Measurements from ENCODE around the gene CAMK2G.
A peak's percentile ranks its signal among the peaks of the same experiment; 100 is the strongest.

Gene CAMK2G

DNA sequence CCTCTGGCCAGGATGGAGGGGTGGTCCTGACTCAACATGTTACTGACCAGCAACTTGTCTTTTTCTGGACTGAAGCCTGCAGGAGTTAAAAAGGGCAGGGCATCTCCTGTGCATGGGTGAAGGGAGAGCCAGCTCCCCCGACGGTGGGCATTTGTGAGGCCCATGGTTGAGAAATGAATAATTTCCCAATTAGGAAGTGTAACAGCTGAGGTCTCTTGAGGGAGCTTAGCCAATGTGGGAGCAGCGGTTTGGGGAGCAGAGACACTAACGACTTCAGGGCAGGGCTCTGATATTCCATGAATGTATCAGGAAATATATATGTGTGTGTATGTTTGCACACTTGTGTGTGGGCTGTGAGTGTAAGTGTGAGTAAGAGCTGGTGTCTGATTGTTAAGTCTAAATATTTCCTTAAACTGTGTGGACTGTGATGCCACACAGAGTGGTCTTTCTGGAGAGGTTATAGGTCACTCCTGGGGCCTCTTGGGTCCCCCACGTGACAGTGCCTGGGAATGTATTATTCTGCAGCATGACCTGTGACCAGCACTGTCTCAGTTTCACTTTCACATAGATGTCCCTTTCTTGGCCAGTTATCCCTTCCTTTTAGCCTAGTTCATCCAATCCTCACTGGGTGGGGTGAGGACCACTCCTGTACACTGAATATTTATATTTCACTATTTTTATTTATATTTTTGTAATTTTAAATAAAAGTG is 42.6 kb upstream of the CAMK2G start:
- Histone ChIP-seq H3K4me1 (no peaks in the 10 kb centered on the region), H3K4me3 (ENCODE audit: low read depth, low read length) (no peak overlapping the region), H3K36me3 (no peaks in the 10 kb centered on the region), H3K9me3 (no peaks in the 10 kb centered on the region), H3K27me3 (peaks cover 4% of the 10 kb centered on the region)
- no peak for DNase-seq
- TF ChIP-seq, protein P1, sequence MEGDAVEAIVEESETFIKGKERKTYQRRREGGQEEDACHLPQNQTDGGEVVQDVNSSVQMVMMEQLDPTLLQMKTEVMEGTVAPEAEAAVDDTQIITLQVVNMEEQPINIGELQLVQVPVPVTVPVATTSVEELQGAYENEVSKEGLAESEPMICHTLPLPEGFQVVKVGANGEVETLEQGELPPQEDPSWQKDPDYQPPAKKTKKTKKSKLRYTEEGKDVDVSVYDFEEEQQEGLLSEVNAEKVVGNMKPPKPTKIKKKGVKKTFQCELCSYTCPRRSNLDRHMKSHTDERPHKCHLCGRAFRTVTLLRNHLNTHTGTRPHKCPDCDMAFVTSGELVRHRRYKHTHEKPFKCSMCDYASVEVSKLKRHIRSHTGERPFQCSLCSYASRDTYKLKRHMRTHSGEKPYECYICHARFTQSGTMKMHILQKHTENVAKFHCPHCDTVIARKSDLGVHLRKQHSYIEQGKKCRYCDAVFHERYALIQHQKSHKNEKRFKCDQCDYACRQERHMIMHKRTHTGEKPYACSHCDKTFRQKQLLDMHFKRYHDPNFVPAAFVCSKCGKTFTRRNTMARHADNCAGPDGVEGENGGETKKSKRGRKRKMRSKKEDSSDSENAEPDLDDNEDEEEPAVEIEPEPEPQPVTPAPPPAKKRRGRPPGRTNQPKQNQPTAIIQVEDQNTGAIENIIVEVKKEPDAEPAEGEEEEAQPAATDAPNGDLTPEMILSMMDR (IDR thresholded peaks at IDR 0.05; ENCODE audit: low read depth, low read length): no peak

DNA sequence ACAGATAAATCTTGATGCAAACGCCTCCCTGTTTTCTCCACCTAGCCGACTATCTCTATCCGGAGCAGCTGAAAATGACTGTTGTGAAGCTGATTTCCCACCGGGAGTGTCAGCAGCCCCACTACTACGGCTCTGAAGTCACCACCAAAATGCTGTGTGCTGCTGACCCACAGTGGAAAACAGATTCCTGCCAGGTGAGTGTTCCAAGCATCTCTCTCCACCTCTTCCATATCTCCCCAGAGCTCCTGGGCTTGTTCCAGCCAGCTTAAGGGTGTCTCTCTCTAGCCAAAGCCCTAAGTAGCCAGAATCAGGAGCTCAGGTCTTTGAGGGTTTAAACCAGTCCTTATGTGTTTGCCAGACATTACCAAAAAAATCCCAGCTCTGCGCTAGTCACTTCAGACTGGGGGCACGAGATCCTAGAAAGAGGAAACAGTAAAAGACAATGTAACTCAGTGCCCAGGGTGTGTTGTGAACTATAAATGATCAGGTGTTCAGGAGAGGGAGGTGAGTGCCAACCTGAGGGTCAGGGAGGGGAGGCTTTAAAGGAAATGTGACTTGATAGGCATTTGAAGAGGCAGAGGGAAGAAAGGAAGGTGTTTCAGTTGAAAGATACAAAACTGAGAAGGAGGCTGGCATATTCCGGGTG is 41.0 kb upstream of the CAMK2G start:
- DNase-seq: no peak
- TF ChIP-seq, protein P1 (IDR thresholded peaks at IDR 0.05; ENCODE audit: low read depth, low read length): no peak
- Histone ChIP-seq H3K36me3 (no peaks in the 10 kb centered on the region), H3K27me3 (peaks cover 19% of the 10 kb centered on the region), H3K4me3 (ENCODE audit: low read depth, low read length) (no peak overlapping the region), H3K4me1 (no peaks in the 10 kb centered on the region), H3K9me3 (no peaks in the 10 kb centered on the region)

DNA sequence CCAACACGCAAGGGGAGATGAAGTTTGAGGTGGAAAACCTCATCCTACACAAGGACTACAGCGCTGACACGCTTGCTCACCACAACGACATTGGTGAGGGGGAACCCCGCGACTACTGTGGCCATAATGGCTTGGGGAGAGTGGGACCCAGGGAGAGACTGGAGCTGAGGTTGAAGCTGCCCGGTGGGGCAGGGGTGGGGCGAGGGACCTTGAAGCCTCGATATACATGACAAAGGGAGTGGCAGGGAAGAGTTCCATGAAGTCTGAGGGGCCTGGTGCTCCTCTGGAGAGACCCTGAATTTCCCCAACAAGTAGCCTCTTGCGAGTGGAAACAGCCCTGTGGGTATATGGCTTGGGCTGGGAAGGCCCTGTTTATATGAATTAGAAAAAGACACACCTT is 39.7 kb upstream of the CAMK2G start:
- TF ChIP-seq, protein P1 (IDR thresholded peaks at IDR 0.05; ENCODE audit: low read depth, low read length): no peak
- Histone ChIP-seq H3K36me3 (no peaks in the 10 kb centered on the region), H3K4me1 (no peaks in the 10 kb centered on the region), H3K4me3 (ENCODE audit: low read depth, low read length) (no peak overlapping the region), H3K27me3 (peaks cover 23% of the 10 kb centered on the region), H3K9me3 (no peaks in the 10 kb centered on the region)
- no peak for DNase-seq

DNA sequence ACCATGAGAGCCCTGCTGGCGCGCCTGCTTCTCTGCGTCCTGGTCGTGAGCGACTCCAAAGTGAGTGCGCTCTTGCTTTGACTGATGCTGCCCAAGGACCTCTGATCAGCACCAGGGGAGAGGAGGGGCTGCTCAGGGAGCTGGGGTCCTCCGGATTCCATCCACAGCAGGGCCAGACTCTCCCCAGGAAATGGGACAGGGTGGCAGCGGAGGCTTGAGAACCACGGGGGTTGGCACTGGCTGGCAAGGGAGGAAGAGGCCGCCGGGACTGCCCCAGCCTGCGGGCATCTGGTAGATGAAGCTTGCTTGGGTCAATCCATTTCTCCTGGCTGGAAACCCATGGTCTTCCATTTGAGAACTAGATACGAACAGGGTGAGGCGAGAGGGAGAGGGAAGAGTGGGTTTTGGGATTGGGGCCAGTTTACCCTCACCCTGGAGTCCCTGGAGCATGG is 37.2 kb upstream of the CAMK2G start:
- peak overlapping the region; percentile 55 for H3K4me3 ChIP-seq (ENCODE audit: low read depth, low read length)
- no peaks in the 10 kb centered on the region for H3K4me1 ChIP-seq
- H3K36me3 ChIP-seq: no peaks in the 10 kb centered on the region
- TF ChIP-seq, protein P1 (IDR thresholded peaks at IDR 0.05; ENCODE audit: low read depth, low read length): no peak
- no peaks in the 10 kb centered on the region for H3K9me3 ChIP-seq
- H3K27me3 ChIP-seq: peaks cover 23% of the 10 kb centered on the region
- DNase-seq: no peak

DNA sequence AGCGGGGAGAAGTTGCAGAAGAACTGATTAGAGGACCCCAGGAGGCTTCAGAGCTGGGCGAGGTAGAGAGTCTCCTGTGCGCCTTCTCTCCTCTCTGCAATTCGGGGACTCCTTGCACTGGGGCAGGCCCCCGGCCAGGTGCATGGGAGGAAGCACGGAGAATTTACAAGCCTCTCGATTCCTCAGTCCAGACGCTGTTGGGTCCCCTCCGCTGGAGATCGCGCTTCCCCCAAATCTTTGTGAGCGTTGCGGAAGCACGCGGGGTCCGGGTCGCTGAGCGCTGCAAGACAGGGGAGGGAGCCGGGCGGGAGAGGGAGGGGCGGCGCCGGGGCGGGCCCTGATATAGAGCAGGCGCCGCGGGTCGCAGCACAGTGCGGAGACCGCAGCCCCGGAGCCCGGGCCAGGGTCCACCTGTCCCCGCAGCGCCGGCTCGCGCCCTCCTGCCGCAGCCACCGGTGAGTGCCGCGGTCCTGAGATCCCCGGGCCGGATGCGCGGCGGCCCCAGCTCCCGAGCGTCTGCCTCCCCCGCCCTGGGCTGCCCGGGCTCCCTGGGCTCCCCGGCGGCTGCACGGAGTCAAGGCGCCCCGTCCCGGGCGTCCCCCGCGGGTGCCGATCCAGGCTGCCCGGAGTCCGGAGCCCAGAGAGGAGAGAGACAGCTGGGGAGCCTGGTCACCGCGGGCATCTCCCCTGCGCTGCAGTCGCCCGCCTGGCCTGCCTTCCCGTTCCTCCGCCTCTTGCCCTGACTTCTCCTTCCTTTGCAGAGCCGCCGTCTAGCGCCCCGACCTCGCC is 36.6 kb upstream of the CAMK2G start, which contains the start of gene PLAU:
TSS of gene PLAU (plus strand) at position 369 of the 789 bp plus-strand sequence. CDS start 424 bp downstream, outside the sequence.
- no peaks in the 10 kb centered on the region for H3K4me1 ChIP-seq
- DNase-seq: peak; percentile 46
- H3K4me3 ChIP-seq (ENCODE audit: low read depth, low read length): peak within 1 kb of the TSS; percentile 55
- H3K27me3 ChIP-seq: peaks cover 23% of the 10 kb centered on the region
- no peaks in the 10 kb centered on the region for H3K36me3 ChIP-seq
- TF ChIP-seq, protein P1 (IDR thresholded peaks at IDR 0.05; ENCODE audit: low read depth, low read length): no peak
- no peaks in the 10 kb centered on the region for H3K9me3 ChIP-seq

Data from BE2C (cell line).